Measurements from ENCODE around the gene DKC1.

DNA sequence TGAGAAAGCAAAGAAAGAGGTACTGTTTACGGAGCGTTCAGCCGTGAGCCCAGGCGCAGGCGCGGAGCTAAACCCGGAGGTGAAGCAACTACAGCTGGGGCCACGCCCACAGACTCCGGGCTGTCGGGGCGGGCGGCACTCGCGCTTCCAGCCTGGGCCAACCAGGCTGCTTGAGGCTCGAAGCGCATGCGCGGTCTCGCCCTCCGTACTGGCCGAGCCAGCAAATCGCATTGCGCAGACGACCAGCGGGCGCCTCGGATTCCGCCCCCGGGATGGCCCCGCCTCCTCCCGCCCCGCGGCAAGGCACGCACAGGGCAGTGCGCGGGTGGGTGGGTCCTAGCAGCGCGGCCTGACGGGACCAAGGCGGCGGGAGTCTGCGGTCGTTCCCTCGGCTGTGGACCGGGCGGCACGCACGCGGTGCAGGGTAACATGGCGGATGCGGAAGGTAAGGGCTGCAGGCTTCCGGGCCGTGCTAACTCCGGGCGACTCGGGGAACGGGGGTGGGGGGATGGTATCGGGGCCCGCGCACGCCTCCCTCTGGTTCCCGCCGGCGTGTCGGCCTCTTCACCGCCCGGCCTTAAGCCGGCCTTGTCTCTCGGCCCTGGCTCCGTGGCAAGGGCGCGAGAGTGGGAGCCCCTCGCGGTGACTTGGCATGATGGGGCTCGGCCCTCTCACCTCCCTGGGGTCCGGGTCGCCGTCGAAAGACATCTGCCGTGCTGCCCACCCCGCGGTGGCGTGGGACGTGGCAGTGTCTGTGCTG lies at the start of gene DKC1:
- TF ChIP-seq EZH2 (IDR thresholded peaks at IDR 0.05; ENCODE audit: borderline replicate concordance, low read length) (no peak), CTCF (IDR thresholded peaks at IDR 0.05; ENCODE audit: low read length) (no peak)

Measured in OCI-LY1 (cell line).